IMR-90 (cell line): ENCODE data around the gene PCED1B. TPM values are rescaled to one million over a fixed set of nuclear protein-coding genes. Genes with fewer than 3 reads are reported as not detected.
A peak's percentile ranks its signal among the peaks of the same experiment; 100 is the strongest.

Source experiments
- ATAC-seq: fragments of 200-7000 bp; cut with Tn5 transposase; 2 replicates; pipeline ENCODE4 v1.9.1; 2020; ENCODE audit warnings: low read depth, mild to moderate bottlenecking, moderate library complexity
- BruUV-seq: library from RNA; stranded (reverse); fragments of 400-500 nt; replicated peaks from 2 replicates; lab custom pipeline; 2021; lab: Mats Ljungman, UMichigan
- CTCF ChIA-PET: fragments of 300-600 bp; formaldehyde crosslinking; extraction: SDS; loops from one replicate; lab custom pipeline; 2021; ENCODE audit warnings: antibody characterized with exemption; lab: Yijun Ruan, JAX
- POLR2A ChIA-PET: fragments of 300-600 bp; sonication (Branson Sonifier 250); formaldehyde crosslinking; loops from one replicate; lab custom pipeline; 2022; ENCODE audit warnings: antibody characterized with exemption; ENCODE audit not compliant: unreplicated experiment; lab: Charles Lee
- DNase-seq: peaks from one replicate; pipeline ENCODE4 v3.0.0; 2013
- H2AFZ ChIP-seq: replicated peaks from 2 replicates; pipeline ENCODE3; 2013; ENCODE audit warnings: low read length, mild to moderate bottlenecking; ENCODE audit not compliant: poor library complexity
- H2AK5ac ChIP-seq: 2 replicates; pipeline ENCODE4 v1.6.1; 2013; ENCODE audit warnings: low read depth, low read length, inconsistent platforms
- H2AK9ac ChIP-seq: replicated peaks from 2 replicates; pipeline ENCODE3; 2013; ENCODE audit warnings: mild to moderate bottlenecking, low read depth, low read length, moderate library complexity; ENCODE audit not compliant: poor library complexity
- H2BK120ac ChIP-seq: 2 replicates; pipeline ENCODE4 v1.6.1; 2013; ENCODE audit warnings: low read depth, low read length, inconsistent platforms
- H2BK15ac ChIP-seq: 3 replicates; pipeline ENCODE4 v1.6.1; 2013; ENCODE audit warnings: low read depth, low read length, inconsistent platforms
- H2BK20ac ChIP-seq: 2 replicates; pipeline ENCODE4 v1.6.1; 2013; ENCODE audit warnings: low read depth, mild to moderate bottlenecking, inconsistent platforms, low read length, moderate library complexity
- H2BK5ac ChIP-seq: 2 replicates; pipeline ENCODE4 v1.6.1; 2013; ENCODE audit warnings: mild to moderate bottlenecking, low read depth, low read length, inconsistent platforms; ENCODE audit not compliant: poor library complexity, severe bottlenecking
- H3K14ac ChIP-seq: replicated peaks from 2 replicates; pipeline ENCODE4 v1.6.1; 2013; ENCODE audit warnings: low read depth, low read length, inconsistent platforms
- H3K18ac ChIP-seq: 2 replicates; pipeline ENCODE4 v1.6.1; 2013; ENCODE audit warnings: low read depth, low read length, control low read depth
- H3K23ac ChIP-seq: 2 replicates; pipeline ENCODE4 v1.6.1; 2013; ENCODE audit warnings: low read depth, low read length, inconsistent platforms
- H3K27ac ChIP-seq: 2 replicates; pipeline ENCODE4 v1.5.1; 2013; ENCODE audit warnings: mild to moderate bottlenecking, control low read depth, low read length; ENCODE audit not compliant: insufficient read depth
- H3K27me3 ChIP-seq: 2 replicates; pipeline ENCODE4 v1.6.1; 2013; ENCODE audit warnings: low read length; ENCODE audit not compliant: control insufficient read depth, insufficient read depth
- H3K36me3 ChIP-seq: 2 replicates; pipeline ENCODE4 v1.6.1; 2013; ENCODE audit warnings: low read length, mixed read lengths; ENCODE audit not compliant: control insufficient read depth, insufficient read depth
- H3K4ac ChIP-seq: 2 replicates; pipeline ENCODE4 v1.6.1; 2013; ENCODE audit warnings: low read depth, low read length, inconsistent platforms
- H3K4me1 ChIP-seq: 2 replicates; pipeline ENCODE4 v1.6.1; 2013; ENCODE audit warnings: low read length, mixed read lengths; ENCODE audit not compliant: control insufficient read depth, insufficient read depth
- H3K4me2 ChIP-seq: 2 replicates; pipeline ENCODE4 v1.6.1; 2013; ENCODE audit warnings: low read depth, mild to moderate bottlenecking, control low read depth, low read length, moderate library complexity
- H3K4me3 ChIP-seq: 2 replicates; pipeline ENCODE4 v1.5.1; 2013; ENCODE audit warnings: low read depth, mild to moderate bottlenecking, control low read depth, low read length, moderate library complexity; ENCODE audit not compliant: insufficient read depth
- H3K56ac ChIP-seq: 2 replicates; pipeline ENCODE4 v1.6.1; 2013; ENCODE audit warnings: low read length, inconsistent platforms; ENCODE audit not compliant: insufficient read depth; ENCODE audit errors: extremely low read depth
- H3K79me1 ChIP-seq, 2 experiments: 2 replicates each; pipeline ENCODE4 v1.6.1; 2013; ENCODE audit warnings: low read length in 2 of 2, inconsistent platforms in 1 of 2, low read depth in 1 of 2
- H3K9ac ChIP-seq: 2 replicates; pipeline ENCODE4 v1.6.1; 2013; ENCODE audit warnings: low read depth, low read length, control low read depth
- H3K9me1 ChIP-seq: 2 replicates; pipeline ENCODE4 v1.6.1; 2013; ENCODE audit warnings: low read length, inconsistent platforms; ENCODE audit not compliant: insufficient read depth
- H3K9me3 ChIP-seq: 2 replicates; pipeline ENCODE4 v1.6.1; 2013; ENCODE audit warnings: low read length; ENCODE audit not compliant: control insufficient read depth, insufficient read depth
- H4K20me1 ChIP-seq: 2 replicates; pipeline ENCODE4 v1.6.1; 2013; ENCODE audit warnings: low read length, inconsistent platforms; ENCODE audit not compliant: insufficient read depth
- H4K5ac ChIP-seq: 2 replicates; pipeline ENCODE4 v1.6.1; 2013; ENCODE audit warnings: mild to moderate bottlenecking, low read depth, low read length, control low read depth
- H4K8ac ChIP-seq, 2 experiments: 2 replicates each; pipeline ENCODE4 v1.6.1; 2013; ENCODE audit warnings: low read depth in 2 of 2, low read length in 2 of 2, control low read depth in 1 of 2, inconsistent platforms in 1 of 2
- H4K91ac ChIP-seq: 2 replicates; pipeline ENCODE4 v1.6.1; 2013; ENCODE audit warnings: low read depth, low read length, inconsistent platforms; ENCODE audit not compliant: insufficient read depth
- BHLHE40 ChIP-seq: fragments of 150-350 bp; IDR thresholded peaks from 2 replicates; pipeline ENCODE4 v1.6.1; 2016; ENCODE audit warnings: mild to moderate bottlenecking, low read depth, low read length
- ELK1 ChIP-seq: fragments of 150-350 bp; IDR thresholded peaks from 2 replicates; pipeline ENCODE4 v1.6.1; 2016; ENCODE audit warnings: low read depth, mild to moderate bottlenecking, low read length, moderate library complexity, borderline replicate concordance
- MAFK ChIP-seq: IDR thresholded peaks from 2 replicates; pipeline ENCODE4 v1.6.1; 2012; ENCODE audit warnings: low read depth, low read length, improper control_type of control experiment
- NFE2L2 ChIP-seq: fragments of 150-350 bp; IDR thresholded peaks from 2 replicates; pipeline ENCODE4 v1.6.1; 2016; ENCODE audit warnings: low read depth, mild to moderate bottlenecking, low read length
- POLR2A ChIP-seq: IDR thresholded peaks from 2 replicates; pipeline ENCODE4 v1.6.1; 2012; ENCODE audit warnings: mild to moderate bottlenecking, low read depth, low read length
- RAD21 ChIP-seq: IDR thresholded peaks from 2 replicates; pipeline ENCODE4 v1.6.1; 2012; ENCODE audit warnings: low read length, improper control_type of control experiment
- SMC3 ChIP-seq: fragments of 150-350 bp; IDR thresholded peaks from 2 replicates; pipeline ENCODE4 v1.6.1; 2016; ENCODE audit warnings: low read depth, mild to moderate bottlenecking, antibody characterized with exemption, low read length, moderate library complexity
- USF2 ChIP-seq: fragments of 150-350 bp; IDR thresholded peaks from 2 replicates; pipeline ENCODE4 v1.6.1; 2017; ENCODE audit warnings: mild to moderate bottlenecking, antibody characterized with exemption, low read length, low read depth
- WGBS, 2 experiments: methylation state at CpG; one replicate each; pipeline versions ENCODE4 v1.1.5 to v1.1.7; 2013; ENCODE audit warnings: missing lambda C conversion rate in 2 of 2; ENCODE audit not compliant: insufficient read length in 1 of 2; ENCODE audit errors: extremely low coverage in 2 of 2; 5-methylcytosine and 5-hydroxymethylcytosine counted together
- dilution Hi-C: fragments of 300-500 bp; cut with HindIII; formaldehyde crosslinking; loops from one replicate; pipeline ENCODE4 v1.14.3; 2018; ENCODE audit warnings: low sequenced_read_pairs; ENCODE audit not compliant: unreplicated experiment
- in situ Hi-C: fragments of 300-500 bp; cut with MboI; formaldehyde crosslinking; loops from 3 replicates; pipeline ENCODE4 v1.14.3; 2019; ENCODE audit warnings: low sequenced_read_pairs, inconsistent platforms, mixed read lengths
- intact Hi-C: fragments of 100-400 bp; cut with micrococcal nuclease; formaldehyde crosslinking; loops from 2 replicates; pipeline ENCODE4 v1.10.0; 2022
- polyA plus RNA-seq, 3 experiments: library from polyadenylated mRNA; depleted of rRNA; stranded (reverse); fragments of >200 nt; gene quantifications; 2 replicates each; pipeline ENCODE4 v1.2.3, GENCODE V29; 2012; ENCODE audit warnings: low replicate concordance in 1 of 3
- total RNA-seq: library from RNA; depleted of rRNA; stranded (reverse); fragments of >200 nt; gene quantifications from 2 replicates; pipeline ENCODE4 v1.2.3, GENCODE V29; 2012

Gene PCED1B
- total and polyA plus RNA-seq, 2 of the 4 experiments (the other 2 are of a cell fraction) = 0.36 to 2.6 TPM

GRCh38 chr12:47066278-47067025 is 13.0 kb upstream of the PCED1B start:
- no peaks in the 10 kb centered on the region for H3K9me3 ChIP-seq
- H3K36me3 ChIP-seq = no peaks in the 10 kb centered on the region
- H3K18ac ChIP-seq = no peak overlapping the region
- H2BK15ac ChIP-seq = no peak overlapping the region
- 0 out of 2 replicates have a peak overlapping the region, but pooled peaks have one; percentile 40 for H3K14ac ChIP-seq
- H2BK5ac ChIP-seq = no peak overlapping the region
- intact Hi-C loops (no loop called here), in situ Hi-C loops (no loop called here), dilution Hi-C loops (no loop called here)
- no peak overlapping the region for H4K8ac ChIP-seq
- H3K4me3 ChIP-seq = no peak overlapping the region
- H4K91ac ChIP-seq = no peak overlapping the region
- BruUV-seq = no TSS peak
- H3K9me1 ChIP-seq = no peaks in the 10 kb centered on the region
- no peak overlapping the region for H2AK5ac ChIP-seq
- H3K9ac ChIP-seq = no peak overlapping the region
- no peak overlapping the region for H2AK9ac ChIP-seq
- H3K4me2 ChIP-seq = no peak overlapping the region
- DNase-seq (peak; percentile 54), ATAC-seq (no peak)
- H3K23ac ChIP-seq = no peak overlapping the region
- POLR2A ChIA-PET = no interaction called here
- H4K20me1 ChIP-seq = no peaks in the 10 kb centered on the region
- H3K56ac ChIP-seq = no peak overlapping the region
- no peaks in the 10 kb centered on the region for H3K4me1 ChIP-seq
- CTCF ChIA-PET = no interaction called here
- no peak for TF ChIP-seq SMC3
- TF ChIP-seq ELK1 = no peak
- no peak for TF ChIP-seq NFE2L2
- no peak for TF ChIP-seq USF2
- no peak for TF ChIP-seq RAD21
- no peak for TF ChIP-seq POLR2A
- no peak for TF ChIP-seq MAFK
- no peak for TF ChIP-seq BHLHE40
- H2AFZ ChIP-seq = no peak overlapping the region
- WGBS, 2 experiments = no CpG with 5 or more reads among the region's 6 CpGs
- no peak overlapping the region for H4K5ac ChIP-seq
- no peaks in the 10 kb centered on the region for H3K27me3 ChIP-seq
- H3K4ac ChIP-seq = no peak overlapping the region
- no peak overlapping the region for H2BK120ac ChIP-seq
- no peaks in the 10 kb centered on the region for H3K79me1 ChIP-seq
- no peak overlapping the region for H2BK20ac ChIP-seq
- H3K27ac ChIP-seq = no peak overlapping the region
